Chondrocyte (in vitro differentiated cells): ENCODE results near the gene DTX4. TPM values are rescaled to one million over a fixed set of nuclear protein-coding genes. Genes with fewer than 3 reads are reported as not detected.

Experiments used
- DNase-seq: peaks from one replicate; pipeline ENCODE4 v3.0.0; 2021; ENCODE audit warnings: mixed read lengths, low spot score
- H3K27ac Mint-ChIP-seq: one replicate; pipeline ENCODE4 v1.8.0; 2021; ENCODE audit warnings: mild to moderate bottlenecking, moderate library complexity, mixed read lengths; ENCODE audit not compliant: unreplicated experiment
- H3K27me3 Mint-ChIP-seq: 2 replicates; pipeline ENCODE4 v1.8.0; 2021; ENCODE audit warnings: low read depth, mixed read lengths
- H3K36me3 Mint-ChIP-seq: 2 replicates; pipeline ENCODE4 v1.8.0; 2021; ENCODE audit warnings: low read depth, mixed read lengths
- H3K4me1 Mint-ChIP-seq: 2 replicates; pipeline ENCODE4 v1.8.0; 2021; ENCODE audit warnings: low read depth, mild to moderate bottlenecking, mixed read lengths
- H3K4me3 Mint-ChIP-seq: one replicate; pipeline ENCODE4 v1.8.0; 2021; ENCODE audit warnings: mild to moderate bottlenecking, moderate library complexity, mixed read lengths; ENCODE audit not compliant: unreplicated experiment
- H3K9me3 Mint-ChIP-seq: 2 replicates; pipeline ENCODE4 v1.8.0; 2021; ENCODE audit warnings: low read depth, mixed read lengths
- CTCF ChIP-seq: fragments of 200-600 bp; sonication (generic); IDR thresholded peaks from 2 replicates; pipeline ENCODE4 v1.5.0; 2021; ENCODE audit warnings: antibody characterized with exemption, mild to moderate bottlenecking, moderate library complexity
- total RNA-seq: library from RNA; stranded (reverse); gene quantifications from 3 replicates; pipeline ENCODE4 v1.2.1, GENCODE V29; 2021

Gene DTX4
- total RNA-seq, 1 donor from 2014 or later, result 3.4 TPM

DNA sequence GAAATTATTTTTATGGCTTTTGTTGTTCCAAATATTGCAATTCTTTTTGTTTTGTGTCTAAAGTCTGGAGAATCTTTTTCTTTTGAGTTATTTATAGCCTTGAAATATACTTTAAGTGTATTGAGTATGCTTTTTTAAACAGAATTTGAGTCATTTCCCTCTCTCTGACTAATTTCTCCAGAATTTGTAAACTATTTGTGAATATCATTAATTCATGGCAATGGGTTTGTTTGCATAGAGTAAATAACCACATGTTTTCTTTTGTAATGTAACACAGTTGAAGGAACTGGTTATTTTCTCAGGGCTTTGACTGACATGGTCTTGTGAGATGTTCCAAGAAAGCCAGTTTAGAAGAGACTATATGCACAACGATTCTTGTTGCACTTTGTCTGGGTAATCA, 71.7 kb downstream of the DTX4 start:
- no peak for TF ChIP-seq CTCF
- H3K27ac Mint-ChIP-seq, result no peak overlapping the region
- H3K4me1 Mint-ChIP-seq, result peaks cover 21% of the 10 kb centered on the region
- peaks cover 15% of the 10 kb centered on the region for H3K27me3 Mint-ChIP-seq
- peaks cover 15% of the 10 kb centered on the region for H3K9me3 Mint-ChIP-seq
- DNase-seq, result no peak
- no peak overlapping the region for H3K4me3 Mint-ChIP-seq
- H3K36me3 Mint-ChIP-seq, result peaks cover 3% of the 10 kb centered on the region

DNA sequence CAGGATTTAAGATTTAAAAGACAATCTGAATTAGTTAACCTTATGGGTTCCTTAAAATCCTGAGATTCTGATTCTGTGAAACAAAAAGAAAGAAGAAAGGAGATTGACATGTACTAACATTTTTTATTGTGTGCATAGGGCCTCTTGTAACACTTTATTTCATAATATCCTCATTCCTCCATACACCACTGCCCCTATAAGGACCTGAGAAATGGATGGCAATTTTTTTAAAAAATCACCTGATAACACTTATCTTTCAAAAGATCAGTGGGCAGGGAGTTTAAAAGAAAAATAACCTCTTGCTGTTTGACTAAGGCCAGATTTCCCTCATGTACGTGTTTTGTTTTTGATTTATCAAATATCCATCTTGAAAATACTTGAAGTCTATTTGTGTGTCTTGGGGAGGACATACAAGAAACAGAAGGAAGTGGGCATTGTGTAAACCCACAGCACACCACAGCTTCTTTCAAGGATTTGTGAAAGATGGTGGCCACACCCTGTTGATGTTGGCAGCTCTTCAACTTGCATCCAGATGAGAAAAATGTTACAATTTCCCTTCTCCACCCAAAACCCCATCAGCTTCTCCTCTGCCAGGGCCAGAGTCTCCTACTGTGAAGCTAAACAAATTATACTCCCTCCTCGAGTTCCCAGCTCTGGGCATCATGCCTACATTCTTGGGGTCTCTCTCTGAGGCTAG, 75.7 kb downstream of the DTX4 start:
- peaks cover 25% of the 10 kb centered on the region for H3K27me3 Mint-ChIP-seq
- H3K4me1 Mint-ChIP-seq, result peaks cover 33% of the 10 kb centered on the region
- no peaks in the 10 kb centered on the region for H3K9me3 Mint-ChIP-seq
- peak overlapping the region; percentile 9 for H3K27ac Mint-ChIP-seq
- no peaks in the 10 kb centered on the region for H3K36me3 Mint-ChIP-seq
- H3K4me3 Mint-ChIP-seq, result no peak overlapping the region
- TF ChIP-seq CTCF, result no peak
- DNase-seq, result no peak

DNA sequence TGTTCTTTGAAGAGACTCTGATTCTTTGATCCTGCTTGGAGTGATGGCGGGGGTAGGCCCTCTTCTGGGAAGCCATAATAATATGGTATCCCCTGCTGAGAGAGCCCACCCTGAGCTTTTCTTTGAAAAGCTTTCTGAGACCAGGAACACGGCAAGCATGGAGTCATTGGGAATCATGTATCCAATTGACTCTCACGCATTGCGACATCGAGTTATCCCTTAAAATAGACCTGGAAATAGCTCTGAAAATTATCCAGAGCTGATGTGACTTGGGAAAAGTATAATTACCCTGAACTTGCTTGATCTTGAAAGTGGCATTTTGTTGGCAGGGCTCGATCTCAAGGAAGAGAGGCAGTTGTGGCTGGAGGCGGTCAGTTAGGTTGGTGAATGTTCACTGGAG, 77.6 kb downstream of the DTX4 start:
- Mint-ChIP-seq H3K36me3 (no peaks in the 10 kb centered on the region), H3K9me3 (no peaks in the 10 kb centered on the region), H3K4me1 (peaks cover 33% of the 10 kb centered on the region), H3K4me3 (no peak overlapping the region), H3K27me3 (peaks cover 33% of the 10 kb centered on the region), H3K27ac (no peak overlapping the region)
- DNase-seq, result no peak
- no peak for TF ChIP-seq CTCF

DNA sequence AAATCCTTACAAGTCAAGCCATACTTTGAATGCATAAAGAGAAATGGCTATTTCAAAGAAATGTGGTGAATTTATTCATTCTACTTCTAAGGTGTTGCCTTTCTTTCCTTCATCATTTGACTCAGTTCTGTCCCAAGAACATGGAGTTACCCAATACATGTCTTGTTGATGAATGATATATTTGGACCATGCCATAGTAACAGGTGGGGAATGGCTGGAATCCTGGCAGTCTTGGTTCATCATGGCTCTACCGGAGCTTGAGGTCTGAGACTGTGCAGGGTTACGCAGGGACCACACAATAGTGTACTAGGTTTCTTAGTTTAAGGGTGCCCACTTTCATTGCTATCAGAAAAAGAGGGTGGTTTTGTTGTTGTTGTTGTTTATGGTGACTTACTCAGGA, 81.1 kb downstream of the DTX4 start:
- Mint-ChIP-seq H3K4me1 (peaks cover 17% of the 10 kb centered on the region), H3K27me3 (peaks cover 37% of the 10 kb centered on the region), H3K4me3 (no peak overlapping the region), H3K27ac (no peak overlapping the region), H3K9me3 (no peaks in the 10 kb centered on the region), H3K36me3 (no peaks in the 10 kb centered on the region)
- no peak for TF ChIP-seq CTCF
- DNase-seq, result no peak

DNA sequence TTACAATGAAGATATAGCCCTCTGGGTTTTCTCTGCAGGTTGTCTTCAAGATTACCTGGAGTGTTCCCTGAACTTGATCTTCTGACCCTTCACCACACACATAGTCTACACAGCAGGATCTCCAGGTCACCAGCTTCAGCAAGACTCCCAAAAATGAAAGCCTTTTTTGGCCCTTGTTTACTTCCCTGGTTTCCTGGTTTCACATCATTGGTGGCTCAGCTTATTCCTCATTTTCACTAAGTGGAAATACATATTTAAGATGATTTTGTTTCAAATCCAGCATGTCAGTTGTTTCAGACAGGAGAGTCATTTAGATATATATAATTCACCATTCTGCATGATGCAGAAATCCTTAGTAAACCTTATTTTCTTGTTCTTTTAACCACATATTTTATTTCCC, 82.4 kb downstream of the DTX4 start:
- Mint-ChIP-seq H3K9me3 (no peaks in the 10 kb centered on the region), H3K27ac (no peak overlapping the region), H3K27me3 (peaks cover 48% of the 10 kb centered on the region), H3K36me3 (no peaks in the 10 kb centered on the region), H3K4me3 (no peak overlapping the region), H3K4me1 (peaks cover 8% of the 10 kb centered on the region)
- TF ChIP-seq CTCF, result no peak
- DNase-seq, result no peak
